Kidney capillary endothelial cell (primary cell): ENCODE data around the gene B4GALT4.
A peak's percentile ranks its signal among the peaks of the same experiment; 100 is the strongest.
"Not testable (repeated sequence)": the region's sequence is repeated elsewhere in the genome, so short reads cannot be mapped to it uniquely, and the experiment has no call there.

Experiments
- DNase-seq: peaks from one replicate; pipeline ENCODE4 v3.0.0-alpha.2; 2018; ENCODE audit warnings: low spot score

B4GALT4 gene

GRCh38 chr3:119240591-119241434, at the start of gene B4GALT4:
B4GALT4 (minus strand) TSS chr3:119240878; CDS start chr3:119230099, 10,779 bp downstream.
- DNase-seq = peak; percentile 70

GRCh38 chr3:119289404-119289770, 48.7 kb upstream of the B4GALT4 start:
- DNase-seq = no peak

- no peak for DNase-seq
These were observed 48.2 kb upstream of the B4GALT4 start for GRCh38 chr3:119288669-119289403.

- DNase-seq = peak; percentile 26
These were observed 39.0 kb upstream of the B4GALT4 start for GRCh38 chr3:119279584-119280243.

- DNase-seq = peak; percentile 88
These were observed 38.5 kb upstream of the B4GALT4 start for GRCh38 chr3:119279101-119279554.

GRCh38 chr3:119276680-119277079, 36.0 kb upstream of the B4GALT4 start:
- DNase-seq = peak; percentile 24

- not testable (repeated sequence) for DNase-seq
These were observed 29.5 kb upstream of the B4GALT4 start for GRCh38 chr3:119270212-119270611.

- no peak for DNase-seq
These were observed 20.4 kb upstream of the B4GALT4 start for GRCh38 chr3:119261055-119261454.

GRCh38 chr3:119259821-119260220, 19.1 kb upstream of the B4GALT4 start:
- DNase-seq = no peak

- no peak for DNase-seq
These were observed 18.2 kb upstream of the B4GALT4 start for GRCh38 chr3:119258915-119259314.

GRCh38 chr3:119257654-119258410, 17.2 kb upstream of the B4GALT4 start:
- no peak for DNase-seq

GRCh38 chr3:119257111-119257510, 16.4 kb upstream of the B4GALT4 start:
- no peak for DNase-seq

- no peak for DNase-seq
These were observed 14.5 kb upstream of the B4GALT4 start for GRCh38 chr3:119255214-119255613.

- no peak for DNase-seq
These were observed 5.1 kb upstream of the B4GALT4 start for GRCh38 chr3:119245778-119246177.

GRCh38 chr3:119243712-119244111, 3.0 kb upstream of the B4GALT4 start:
- no peak for DNase-seq

- not testable (repeated sequence) for DNase-seq
These were observed 2.4 kb upstream of the B4GALT4 start for GRCh38 chr3:119243058-119243529.

GRCh38 chr3:119242387-119243057, 1.8 kb upstream of the B4GALT4 start:
- not testable (repeated sequence) for DNase-seq

- DNase-seq = peak; percentile 6
These were observed 532 bp downstream of the B4GALT4 start for GRCh38 chr3:119240101-119240590.

GRCh38 chr3:119239206-119239820, 1.4 kb downstream of the B4GALT4 start:
- DNase-seq = no peak

- DNase-seq = no peak
These were observed 2.3 kb downstream of the B4GALT4 start for GRCh38 chr3:119238363-119238762.
